HG03432 (cell line): ENCODE measurements around the gene RPS6KA2.
A peak's percentile ranks its signal among the peaks of the same experiment; 100 is the strongest.
"Not testable (repeated sequence)": the region's sequence is repeated elsewhere in the genome, so short reads cannot be mapped to it uniquely, and the experiment has no call there.

Source experiments
- ATAC-seq: cut with Tn5 transposase; IDR thresholded peaks from one replicate; pipeline ENCODE4 v1.9.1; 2021; ENCODE audit warnings: mild to moderate bottlenecking, moderate library complexity; ENCODE audit not compliant: unreplicated experiment

RPS6KA2 gene

DNA sequence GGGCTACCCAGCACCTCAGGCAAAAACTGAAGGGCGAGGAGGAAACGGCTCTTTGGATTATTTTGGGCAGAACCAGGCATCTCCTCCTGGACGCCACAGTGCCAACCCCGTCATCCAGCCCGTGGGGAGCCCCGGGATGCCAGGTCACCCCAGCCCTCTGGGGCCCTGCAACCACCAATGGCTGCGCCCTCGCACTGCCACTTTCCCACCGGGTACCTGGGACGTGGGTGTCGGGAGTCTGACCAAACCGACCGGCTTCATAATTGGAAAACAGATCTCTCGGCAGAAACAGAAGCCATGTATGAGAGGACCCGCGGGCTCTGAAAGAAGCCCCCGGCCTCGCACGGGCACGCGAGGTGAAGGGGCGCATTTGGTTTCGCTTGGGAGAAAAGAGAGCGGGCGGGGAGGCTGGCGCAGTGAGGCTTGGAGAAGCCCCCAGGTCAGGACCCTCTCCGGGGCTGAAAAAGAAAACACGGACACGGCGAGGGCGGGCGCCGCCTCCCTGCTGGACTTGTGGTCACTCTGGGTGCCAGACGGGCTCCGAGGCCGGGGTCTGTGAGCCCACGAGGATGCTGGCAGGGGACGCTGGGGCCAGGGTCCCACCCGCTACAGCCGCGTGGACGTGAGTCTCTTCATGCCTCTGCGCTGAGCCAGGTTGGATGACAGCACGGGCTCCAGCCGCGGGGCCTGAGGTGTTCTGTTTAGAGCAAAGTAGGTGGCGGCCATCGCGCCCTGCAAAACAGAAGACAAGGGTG is 214.7 kb downstream of the RPS6KA2 start:
- no peak for ATAC-seq

DNA sequence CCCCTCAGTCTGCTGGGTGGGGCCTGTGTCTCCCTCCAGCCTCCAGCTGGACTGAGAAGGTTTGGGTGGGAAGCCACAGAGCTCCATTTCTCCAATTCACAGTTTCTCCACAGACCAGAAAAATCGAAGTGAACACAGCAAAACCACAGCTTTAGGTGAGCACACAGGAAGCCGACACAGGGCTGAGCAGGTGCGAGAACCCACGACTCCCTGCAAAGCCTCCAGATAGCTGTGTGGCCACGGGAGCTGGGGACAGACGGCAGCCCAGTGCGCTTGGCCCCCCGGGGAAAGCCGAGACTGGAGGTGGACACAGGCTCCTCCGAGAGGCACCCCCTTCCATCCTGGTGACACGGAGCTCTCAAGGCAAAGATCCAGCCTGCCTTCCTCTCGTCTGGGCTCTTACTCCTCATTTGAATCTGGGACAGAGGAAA is 215.3 kb downstream of the RPS6KA2 start:
- no peak for ATAC-seq

DNA sequence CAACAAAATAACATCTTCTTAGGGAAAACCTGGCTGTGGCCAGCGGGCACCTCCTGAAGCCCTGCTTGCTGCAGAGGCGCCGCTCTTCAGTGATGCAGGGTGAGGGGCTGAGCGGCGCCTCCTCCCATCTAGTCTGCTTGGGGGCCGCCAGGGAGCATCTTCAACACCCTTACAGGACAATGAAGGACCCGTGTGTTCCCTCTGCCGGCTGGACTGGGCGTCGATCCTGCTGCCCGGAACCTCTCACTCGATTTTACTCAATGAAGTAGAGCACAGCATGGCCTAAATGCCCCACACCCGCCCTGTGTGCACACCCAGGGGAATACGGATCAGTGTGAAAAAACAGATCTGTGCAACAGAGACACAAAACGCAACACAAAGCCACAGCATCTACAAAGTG is 215.8 kb downstream of the RPS6KA2 start:
- ATAC-seq: no peak

DNA sequence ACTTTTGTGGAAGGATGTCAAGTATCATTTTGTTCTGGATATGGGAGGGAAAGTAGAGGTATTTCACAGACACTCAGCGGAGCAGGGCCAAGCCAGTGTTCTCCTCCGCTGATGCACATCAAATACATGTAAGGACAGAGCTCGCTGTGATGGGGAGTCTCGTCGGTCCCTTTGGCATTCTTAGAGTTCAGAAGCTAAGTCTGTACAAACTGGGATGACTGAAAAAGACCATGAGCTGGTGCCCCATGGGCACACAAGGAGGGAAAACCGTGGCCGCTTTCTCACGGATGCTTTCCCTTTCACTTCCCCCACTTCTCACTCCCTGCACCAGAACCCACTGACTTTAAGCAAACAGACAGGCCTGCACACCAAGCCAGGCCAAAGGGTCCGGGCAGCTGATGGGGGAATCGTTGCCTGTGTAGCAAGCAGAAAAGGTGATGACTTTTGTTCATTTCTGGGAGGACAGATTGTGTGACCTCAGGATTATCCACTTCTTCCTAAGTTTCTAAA is 216.6 kb downstream of the RPS6KA2 start:
- ATAC-seq: peak; percentile 63

DNA sequence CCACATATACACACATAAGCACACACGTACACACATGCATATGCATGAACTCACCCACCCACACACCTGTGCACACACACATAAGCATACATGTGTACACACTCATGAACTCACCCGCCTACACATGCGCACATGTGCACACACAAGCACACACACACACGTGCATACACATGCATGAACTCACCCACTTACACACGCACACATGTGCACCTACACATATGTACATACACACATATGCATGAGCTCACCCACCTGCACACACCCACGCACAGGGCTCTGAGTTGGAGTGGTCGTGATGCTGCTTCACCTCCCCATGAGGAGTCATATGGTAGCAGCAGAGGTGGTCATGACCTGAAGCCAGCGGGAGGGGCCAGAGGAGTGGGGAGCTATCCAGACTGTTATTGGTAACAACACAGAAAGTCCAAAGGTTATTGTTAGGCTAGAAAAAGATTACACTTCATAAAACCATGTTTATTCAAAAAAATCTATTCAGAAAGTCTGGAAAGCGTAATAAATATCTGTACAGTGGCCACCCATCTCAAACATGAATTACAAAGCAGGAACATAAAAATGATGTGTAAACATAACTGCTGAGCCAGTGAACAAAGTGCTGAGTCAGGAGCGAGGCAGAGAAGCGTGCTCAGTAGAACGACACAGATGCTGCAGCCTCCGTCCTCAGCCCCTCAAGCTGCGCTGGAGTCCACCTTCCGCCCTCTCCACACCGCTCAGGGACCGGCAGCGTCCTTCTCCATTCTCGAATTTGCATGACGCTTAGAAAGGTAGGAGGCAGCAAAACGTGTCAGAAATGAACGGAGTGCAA is 217.9 kb downstream of the RPS6KA2 start:
- no peak for ATAC-seq

DNA sequence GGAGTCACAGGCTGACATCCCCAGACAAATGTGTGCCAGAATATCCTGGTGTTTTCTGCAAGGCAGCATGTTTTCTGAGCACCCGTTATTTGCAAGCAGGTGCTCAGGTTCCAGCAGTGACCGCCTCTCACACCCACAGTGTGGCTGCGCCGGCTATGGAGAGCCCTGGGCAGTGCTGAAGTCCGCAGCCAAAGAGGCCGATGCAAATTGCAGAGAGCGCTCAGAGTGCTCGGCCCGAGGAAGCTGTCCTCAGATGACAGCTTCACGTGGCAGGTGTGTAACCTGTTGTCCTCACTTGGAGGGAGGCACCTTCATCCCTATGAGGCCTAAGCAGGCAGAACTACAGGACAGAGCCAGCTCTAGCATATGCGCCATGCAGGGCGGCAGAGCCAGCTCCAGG is 220.9 kb downstream of the RPS6KA2 start:
- no peak for ATAC-seq

DNA sequence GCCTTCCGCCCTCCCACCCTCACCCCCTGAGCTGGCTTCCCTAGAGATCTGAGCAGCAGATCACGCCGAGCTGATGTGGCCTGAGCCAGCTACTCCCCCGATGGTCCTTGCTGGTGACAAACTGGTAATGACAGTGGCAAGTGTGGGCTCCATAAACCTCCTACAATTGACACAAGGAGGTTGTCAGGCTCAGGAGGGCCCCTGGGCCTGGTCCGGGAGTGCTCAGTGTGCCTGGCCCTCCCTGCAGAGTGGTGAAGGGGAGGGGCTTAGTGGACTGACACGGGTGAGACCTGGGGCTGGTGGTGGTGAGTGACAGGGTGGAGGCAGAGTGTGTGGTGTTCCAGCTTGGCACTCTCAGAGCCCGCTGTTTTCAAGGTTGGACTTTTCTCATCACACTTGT is 221.7 kb downstream of the RPS6KA2 start:
- ATAC-seq: no peak

DNA sequence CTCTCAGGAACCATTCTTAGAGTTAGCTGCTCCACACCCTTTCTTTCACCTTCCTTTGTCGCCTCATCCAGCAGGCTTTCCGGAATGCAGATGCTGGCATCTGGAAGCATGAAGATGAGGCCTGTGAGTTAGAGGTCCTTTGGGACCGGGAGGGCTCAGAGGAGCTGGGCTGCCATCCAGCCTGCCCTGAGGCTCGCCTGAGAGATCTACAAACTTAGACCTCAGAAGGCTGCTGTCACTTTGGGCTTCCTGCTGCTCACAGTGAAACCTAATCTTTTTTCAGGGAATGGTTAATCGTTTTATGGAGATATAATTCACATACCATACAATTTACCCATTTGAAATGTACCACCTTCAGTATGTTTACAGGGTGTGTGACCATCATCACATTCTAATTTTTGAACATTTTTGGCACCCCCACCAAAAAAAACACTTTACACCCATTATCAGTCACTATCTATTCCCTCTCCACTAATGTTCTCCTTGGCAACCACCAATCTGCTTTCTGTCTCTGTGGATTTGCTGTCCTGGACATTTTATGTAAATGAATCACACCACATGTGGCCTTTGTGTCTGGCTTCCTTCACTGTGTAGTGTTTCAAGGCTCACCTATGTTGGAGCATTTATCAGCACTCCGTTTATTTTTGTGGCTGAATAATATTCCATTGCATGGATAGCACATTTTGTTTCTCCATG is 224.3 kb downstream of the RPS6KA2 start:
- no peak for ATAC-seq

DNA sequence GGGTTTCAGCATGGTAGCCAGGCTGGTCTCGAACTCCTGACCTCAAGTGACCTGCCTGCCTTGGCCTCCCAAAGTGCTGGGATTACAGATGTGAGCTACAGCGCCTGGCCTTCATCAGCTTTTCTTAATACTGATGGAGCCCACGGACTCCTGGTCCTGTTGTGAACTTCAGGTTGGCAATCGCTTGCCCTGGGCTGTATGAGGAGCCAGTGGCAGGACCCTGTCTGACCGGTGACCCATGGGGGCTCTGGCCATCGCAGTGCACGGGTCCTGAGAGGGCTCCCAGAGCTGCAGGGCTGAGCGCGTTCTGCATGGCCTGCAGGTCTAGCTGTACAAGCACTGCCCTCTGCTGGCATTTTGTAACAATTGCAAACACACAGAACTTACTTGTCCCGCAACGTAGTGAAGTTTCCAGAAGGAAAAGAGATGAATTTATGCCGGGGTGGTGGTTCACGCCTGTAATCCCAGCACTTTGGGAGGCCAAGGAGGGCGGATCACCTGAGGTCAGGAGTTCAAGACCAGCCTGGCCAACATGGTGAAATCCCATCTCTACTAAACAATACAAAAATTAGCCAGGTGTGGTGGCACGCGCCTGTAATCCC is 226.3 kb downstream of the RPS6KA2 start:
- peak; percentile 86 for ATAC-seq

DNA sequence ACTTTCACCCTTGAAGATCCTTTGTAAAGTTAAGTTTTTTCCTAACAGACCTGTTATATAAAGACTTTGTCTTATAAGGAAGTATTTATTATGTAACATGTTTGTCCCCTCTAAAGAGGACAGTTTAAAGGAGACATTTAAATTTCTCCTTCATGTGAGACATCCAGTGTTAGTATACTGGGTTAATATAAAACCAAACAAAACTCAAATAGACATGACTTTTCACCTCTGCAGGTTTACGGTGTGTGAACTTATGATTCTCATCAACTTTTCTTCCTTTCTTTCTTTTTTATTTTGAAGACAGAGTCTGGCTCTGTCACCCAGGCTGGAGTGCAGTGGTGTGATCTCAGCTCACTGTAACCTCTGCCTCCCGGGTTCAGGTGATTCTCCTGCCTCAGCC is 226.9 kb downstream of the RPS6KA2 start:
- ATAC-seq: no peak

DNA sequence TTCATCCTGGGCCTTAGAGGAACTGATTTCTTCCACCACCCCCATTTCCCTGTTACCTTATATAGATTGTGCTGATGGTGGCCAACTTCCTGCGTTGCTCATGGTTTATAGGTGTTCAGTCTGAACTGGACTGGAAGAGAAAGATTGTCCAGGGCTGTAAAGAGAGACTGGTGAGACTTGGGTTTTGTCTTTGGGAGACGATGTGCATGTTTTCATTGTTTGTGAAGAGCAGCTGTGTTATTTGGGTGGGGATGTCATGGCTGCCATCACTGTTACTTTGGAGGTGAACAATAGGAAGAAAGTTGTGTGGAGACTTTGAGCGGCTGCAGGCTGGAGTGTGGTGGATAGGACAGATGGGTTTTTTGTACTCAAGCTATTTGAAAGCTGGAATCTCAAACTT is 228.7 kb downstream of the RPS6KA2 start:
- no peak for ATAC-seq

DNA sequence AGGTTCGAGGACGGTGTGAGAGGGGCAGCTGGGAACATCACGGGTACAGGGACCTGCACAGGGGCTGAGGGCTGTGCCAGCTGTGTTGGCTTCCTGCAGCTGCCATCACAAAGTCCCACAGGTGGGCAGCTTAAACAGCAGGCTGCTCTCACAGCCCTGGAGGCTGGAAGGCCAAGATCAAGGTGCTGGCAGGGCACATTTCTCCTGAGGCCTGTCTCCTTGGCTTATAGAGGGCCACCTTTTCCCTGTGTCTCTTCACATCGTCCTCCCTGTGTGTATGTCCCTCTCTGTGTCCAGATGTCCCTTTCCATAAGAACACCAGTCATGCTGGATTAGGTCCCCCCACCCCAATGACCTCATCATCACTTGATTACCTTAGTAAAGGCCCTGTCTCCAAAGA is 229.2 kb downstream of the RPS6KA2 start:
- ATAC-seq: no peak

DNA sequence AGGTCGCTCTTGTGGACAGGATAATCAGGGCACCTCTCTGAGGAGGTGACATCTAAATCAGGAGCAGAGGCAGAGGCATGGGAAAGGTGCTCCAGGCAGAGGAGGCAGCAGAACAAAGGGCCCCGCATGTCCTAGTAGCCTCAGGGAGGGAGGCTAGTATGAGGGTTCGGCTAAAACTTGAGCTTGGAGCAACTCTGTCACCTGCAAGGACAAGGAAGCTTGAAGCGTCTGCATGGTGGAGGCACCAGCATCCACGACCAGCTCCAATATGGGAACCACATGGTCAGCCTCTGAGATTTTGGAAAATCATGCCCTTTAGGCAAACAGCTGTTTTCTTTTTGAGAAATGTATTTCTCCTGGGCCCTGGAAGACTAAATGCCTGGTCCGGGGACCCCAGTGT is 231.3 kb downstream of the RPS6KA2 start:
- ATAC-seq: no peak

DNA sequence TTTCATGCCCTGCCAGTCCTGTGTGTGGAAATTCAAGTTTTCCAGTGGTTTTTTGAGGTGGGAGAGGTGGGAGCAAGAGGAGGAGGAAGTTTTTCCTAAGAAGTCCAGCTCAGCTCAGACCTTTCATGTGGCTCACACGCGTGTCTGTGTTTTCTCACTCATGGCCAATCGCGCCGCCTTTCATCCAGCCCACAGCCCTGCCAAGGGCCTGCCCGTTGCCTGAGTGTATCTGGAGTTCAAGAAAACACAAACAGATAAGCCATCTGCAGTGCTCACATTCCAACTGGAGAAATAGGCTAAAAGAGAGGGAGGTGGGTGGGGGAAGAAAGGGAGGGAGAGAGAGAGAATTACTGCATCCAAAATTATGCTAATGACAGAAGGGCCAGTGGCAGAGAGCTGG is 231.7 kb downstream of the RPS6KA2 start:
- ATAC-seq: no peak

DNA sequence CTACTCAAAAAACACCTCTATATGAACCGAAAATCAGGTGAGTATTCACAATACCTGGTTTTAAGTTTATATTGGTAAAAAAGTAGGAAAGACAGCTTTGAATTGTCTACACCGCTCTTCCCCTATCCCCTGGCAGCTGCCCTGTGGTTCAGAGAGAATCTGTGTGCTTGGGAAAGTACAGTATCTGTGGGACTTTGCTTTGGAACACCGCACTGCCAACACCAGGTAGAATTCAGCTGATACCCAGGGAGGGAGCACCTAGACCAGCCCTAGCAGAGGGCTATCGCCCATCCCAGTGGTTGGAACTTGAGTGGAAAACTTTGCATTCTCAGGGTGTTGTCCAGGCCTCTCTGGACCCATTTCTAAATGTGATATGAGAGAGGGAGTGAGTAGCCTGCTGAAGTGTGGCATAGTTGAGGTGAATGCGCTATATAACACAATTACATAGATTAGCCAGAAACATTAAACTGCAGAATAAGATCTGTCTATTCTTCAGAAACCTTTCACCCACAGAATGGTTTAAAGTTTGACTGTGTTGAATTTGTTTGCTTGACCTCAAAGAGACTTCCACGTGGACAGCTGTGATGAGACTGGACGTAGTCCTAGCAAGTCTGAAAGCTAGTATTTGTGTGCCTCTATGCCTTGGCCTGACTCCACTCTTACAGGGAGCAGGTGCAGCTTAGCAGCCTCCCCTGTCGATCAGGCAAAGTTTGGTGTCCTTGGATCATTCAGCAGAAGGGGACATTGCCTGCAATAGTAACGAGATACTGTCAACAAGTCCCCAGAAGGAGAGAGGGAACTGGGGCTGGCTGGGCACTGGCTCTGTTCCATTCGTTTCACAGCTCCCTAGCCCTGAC is 232.8 kb downstream of the RPS6KA2 start:
- no peak for ATAC-seq

DNA sequence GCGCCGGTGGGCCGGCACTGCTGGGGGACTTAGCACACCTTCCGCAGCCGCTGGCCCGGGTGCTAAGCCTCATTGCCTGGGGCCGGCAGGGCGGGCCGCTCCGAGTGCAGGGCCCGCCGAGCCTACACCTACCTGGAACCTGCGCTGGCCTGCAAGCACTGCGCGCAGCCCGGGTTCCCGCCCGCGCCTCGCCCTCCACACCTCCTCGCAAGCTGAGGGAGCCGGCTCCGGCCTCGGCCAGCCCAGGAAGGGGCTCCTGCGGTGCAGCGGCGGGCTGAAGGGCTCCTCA is 233.6 kb downstream of the RPS6KA2 start:
- no peak for ATAC-seq

DNA sequence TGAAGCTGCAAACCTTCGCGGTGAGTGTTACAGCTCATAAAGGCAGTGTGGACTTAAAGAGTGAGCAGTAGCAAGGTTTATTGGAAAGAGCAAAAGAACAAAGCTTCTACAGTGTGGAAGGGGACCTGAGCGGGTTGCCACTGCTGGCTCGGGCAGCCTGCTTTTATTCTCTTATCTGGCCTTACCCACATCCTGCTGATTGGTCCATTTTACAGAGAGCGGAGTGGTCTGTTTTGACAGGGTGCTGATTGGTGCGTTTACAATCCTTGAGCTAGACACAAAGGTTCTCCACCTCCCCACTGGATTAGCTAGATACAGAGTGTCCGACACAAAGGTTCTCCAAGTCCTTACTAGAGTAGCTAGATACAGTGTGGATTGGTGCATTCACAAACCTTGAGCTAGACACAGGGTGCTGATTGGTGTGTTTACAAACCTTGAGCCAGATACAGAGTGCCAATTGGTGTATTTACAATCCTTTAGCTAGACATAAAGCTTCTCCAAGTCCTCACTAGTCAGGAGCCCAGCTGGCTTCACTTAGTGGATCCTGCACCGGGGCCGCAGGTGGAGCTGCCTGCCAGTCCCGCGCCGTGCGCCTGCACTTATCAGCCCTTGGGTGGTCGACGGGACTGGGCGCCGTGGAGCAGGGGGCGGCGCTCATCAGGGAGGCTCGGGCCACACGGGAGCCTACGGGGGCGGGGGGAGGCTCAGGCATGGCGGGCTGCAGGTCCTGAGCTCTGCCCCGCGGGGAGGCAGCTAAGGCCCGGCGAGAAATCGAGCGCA is 234.1 kb downstream of the RPS6KA2 start:
- not testable (repeated sequence) for ATAC-seq

DNA sequence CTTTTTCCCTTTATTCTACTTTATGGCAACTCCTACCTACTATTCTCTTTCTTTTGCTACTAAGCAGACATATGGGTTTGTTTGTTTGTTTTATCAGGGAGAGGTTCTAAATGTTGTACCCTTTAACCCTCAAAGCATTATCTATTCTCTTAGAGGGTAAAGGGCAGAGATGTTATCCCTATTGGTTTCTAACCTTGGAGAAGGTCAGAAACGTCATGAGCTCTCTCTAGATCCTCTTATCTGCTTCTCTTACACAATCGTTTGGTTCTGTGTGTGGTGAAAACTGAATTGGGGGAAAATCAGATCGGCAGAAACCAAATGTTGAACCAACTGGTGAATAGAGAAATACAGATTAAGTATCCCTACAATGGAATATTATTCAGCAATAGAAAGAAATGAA is 237.9 kb downstream of the RPS6KA2 start:
- no peak for ATAC-seq

DNA sequence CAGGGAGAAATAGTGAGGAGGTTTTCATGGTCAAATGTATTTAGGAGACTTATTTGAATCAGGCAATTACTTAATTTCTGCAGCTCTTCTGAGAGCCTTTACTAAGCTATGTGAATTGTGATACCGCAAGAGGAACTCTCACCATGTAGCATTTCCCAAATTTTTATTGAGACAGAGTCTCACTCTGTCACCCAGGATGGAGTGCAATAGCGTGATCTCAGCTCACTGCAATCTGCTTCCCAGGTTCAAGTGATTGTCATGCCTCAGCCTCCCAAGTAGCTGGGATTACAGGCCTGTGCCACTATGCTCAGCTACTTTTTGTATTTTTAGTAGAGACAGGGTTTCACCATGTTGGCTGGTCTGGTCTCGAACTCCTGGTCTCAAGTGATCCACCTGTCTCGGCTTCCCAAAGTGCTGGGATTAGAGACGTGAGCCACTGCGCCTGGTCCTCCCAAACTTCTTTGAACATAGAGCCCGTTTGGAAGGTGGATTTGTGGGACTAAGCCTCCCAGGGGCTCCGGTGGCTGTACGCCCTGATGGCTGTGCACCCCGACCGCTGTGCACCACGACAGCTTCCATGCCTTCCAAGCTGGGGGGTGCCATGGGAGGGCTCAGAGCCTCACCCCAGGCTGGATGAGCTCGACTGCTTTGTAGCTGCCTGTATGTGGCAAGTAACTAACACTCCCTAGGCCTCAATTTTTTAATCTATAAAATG is 238.6 kb downstream of the RPS6KA2 start:
- no peak for ATAC-seq
